Calu3 (cell line): ENCODE results near the gene MACROD1. TPM values are rescaled to one million over a fixed set of nuclear protein-coding genes. Genes with fewer than 3 reads are reported as not detected.

ENCODE experiments used
- Bru-seq: library from RNA; stranded (reverse); fragments of 400-500 nt; gene quantifications from one replicate; lab custom pipeline; 2021; lab: Mats Ljungman, UMichigan
- BruChase-seq, 2 experiments: library from RNA; stranded (reverse); fragments of 400-500 nt; gene quantifications; one replicate each; lab custom pipeline; 2021; lab: Mats Ljungman, UMichigan
- BruUV-seq: library from RNA; stranded (reverse); fragments of 400-500 nt; replicated peaks from 2 replicates; lab custom pipeline; 2021; lab: Mats Ljungman, UMichigan
- CTCF ChIA-PET: fragments of 300-600 bp; sonication (Branson Sonifier 250); formaldehyde crosslinking; loops from one replicate; lab custom pipeline; 2022; ENCODE audit warnings: antibody characterized with exemption; lab: Charles Lee
- DNase-seq: peaks from one replicate; pipeline ENCODE4 v3.0.0; 2022
- H3K27ac Mint-ChIP-seq: one replicate; pipeline ENCODE4 v1.8.0; 2022; ENCODE audit warnings: mixed read lengths; ENCODE audit not compliant: unreplicated experiment
- H3K27me3 Mint-ChIP-seq: one replicate; pipeline ENCODE4 v1.8.0; 2022; ENCODE audit warnings: mixed read lengths; ENCODE audit not compliant: unreplicated experiment
- H3K36me3 Mint-ChIP-seq: one replicate; pipeline ENCODE4 v1.8.0; 2022; ENCODE audit warnings: mild to moderate bottlenecking, moderate library complexity, mixed read lengths; ENCODE audit not compliant: insufficient read depth, unreplicated experiment
- H3K4me1 Mint-ChIP-seq: one replicate; pipeline ENCODE4 v1.8.0; 2022; ENCODE audit warnings: mild to moderate bottlenecking, low read depth, mixed read lengths; ENCODE audit not compliant: unreplicated experiment
- H3K4me3 Mint-ChIP-seq: one replicate; pipeline ENCODE4 v1.8.0; 2022; ENCODE audit warnings: mild to moderate bottlenecking, low read depth, moderate library complexity, mixed read lengths; ENCODE audit not compliant: unreplicated experiment
- H3K9me3 Mint-ChIP-seq: one replicate; pipeline ENCODE4 v1.8.0; 2022; ENCODE audit warnings: low read depth, mixed read lengths; ENCODE audit not compliant: unreplicated experiment
- CTCF ChIP-seq: fragments of 200-600 bp; IDR thresholded peaks from one replicate; pipeline ENCODE4 v1.8.0; 2022; ENCODE audit warnings: antibody characterized with exemption; ENCODE audit not compliant: unreplicated experiment
- intact Hi-C: fragments of 100-400 bp; cut with micrococcal nuclease; formaldehyde crosslinking; loops from one replicate; pipeline ENCODE4 v1.10.0; 2022; ENCODE audit not compliant: unreplicated experiment
- long read RNA-seq: library from polyadenylated mRNA; stranded (forward); transcript quantifications from one replicate; pipeline ENCODE4 v2.0.0, GENCODE V29; 2022
- total RNA-seq: library from RNA; stranded (reverse); gene quantifications from 2 replicates; pipeline ENCODE4 v1.2.3, GENCODE V29; 2022

Gene MACROD1
- total RNA-seq = 35.7 and 38.0 TPM in 2 replicates
- percentile 52 among the genes with signal in this experiment for Bru-seq, nascent RNA
- percentile 75 among the genes with signal in this experiment for BruChase-seq, experiment 1, labeled RNA remaining after a 6-hour chase
- percentile 74 among the genes with signal in this experiment for BruChase-seq, experiment 2, labeled RNA remaining after a 2-hour chase
- long read RNA-seq, transcript MACROD1-201 (11 exons, 1,205 nt) = major isoform, 37 of 61 reads
- long read RNA-seq, partial matches to known transcripts = 4 of 61 reads
- long read RNA-seq, other reads (novel, unspliced or antisense) = 18 of 61 reads

- intact Hi-C loops = no loop called here
- peaks cover 23% of the 10 kb centered on the region for H3K4me1 Mint-ChIP-seq
- CTCF ChIA-PET = interaction anchor here (0.6 to 0.7 kb wide), 4 partner anchors 20 to 280 kb away, joined by 3 to 4 read pairs (median 4); partner anchors contain the start of gene STIP1
- H3K27ac Mint-ChIP-seq = peak within 1 kb of the TSS; percentile 89
- H3K9me3 Mint-ChIP-seq = no peaks in the 10 kb centered on the region
- BruUV-seq = TSS peak; percentile 44
- no peaks in the 10 kb centered on the region for H3K27me3 Mint-ChIP-seq
- peak; percentile 94 for DNase-seq
- no peak for TF ChIP-seq CTCF
- peaks cover 26% of the 10 kb centered on the region for H3K36me3 Mint-ChIP-seq
- H3K4me3 Mint-ChIP-seq = peak within 1 kb of the TSS; percentile 73
These were observed at the start of gene MACROD1 for GRCh38 chr11:64165842-64166635. Gene MACROD1 (minus strand): TSS chr11:64166113. CDS start chr11:64165994, 119 bp downstream.

- Mint-ChIP-seq H3K9me3 (no peaks in the 10 kb centered on the region), H3K36me3 (peaks cover 62% of the 10 kb centered on the region), H3K4me1 (no peaks in the 10 kb centered on the region), H3K27ac (no peak overlapping the region), H3K27me3 (no peaks in the 10 kb centered on the region), H3K4me3 (no peak overlapping the region)
- TF ChIP-seq CTCF = no peak
- DNase-seq = no peak
- intact Hi-C loops = no loop called here
- BruUV-seq = no TSS peak
- CTCF ChIA-PET = interaction anchor here (0.7 kb wide), 1 partner anchor 121 kb away, joined by 5 read pairs; no protein-coding TSS in a partner anchor
These were observed 45.4 kb upstream of the MACROD1 start for GRCh38 chr11:64211181-64211872.

GRCh38 chr11:64210301-64211020, 44.5 kb upstream of the MACROD1 start:
- no peak for TF ChIP-seq CTCF
- CTCF ChIA-PET = interaction anchor here (0.7 kb wide), 1 partner anchor 122 kb away, joined by 5 read pairs; no protein-coding TSS in a partner anchor
- DNase-seq = no peak
- H3K27me3 Mint-ChIP-seq = no peaks in the 10 kb centered on the region
- no peaks in the 10 kb centered on the region for H3K9me3 Mint-ChIP-seq
- H3K4me3 Mint-ChIP-seq = no peak overlapping the region
- intact Hi-C loops = no loop called here
- no peak overlapping the region for H3K27ac Mint-ChIP-seq
- peaks cover 60% of the 10 kb centered on the region for H3K36me3 Mint-ChIP-seq
- H3K4me1 Mint-ChIP-seq = no peaks in the 10 kb centered on the region
- BruUV-seq = no TSS peak

- no peak for TF ChIP-seq CTCF
- Mint-ChIP-seq H3K4me3 (no peak overlapping the region), H3K9me3 (no peaks in the 10 kb centered on the region), H3K4me1 (no peaks in the 10 kb centered on the region), H3K27ac (no peak overlapping the region), H3K27me3 (no peaks in the 10 kb centered on the region), H3K36me3 (peaks cover 62% of the 10 kb centered on the region)
- intact Hi-C loops = no loop called here
- CTCF ChIA-PET = no interaction called here
- no peak for DNase-seq
- no TSS peak for BruUV-seq
These were observed 43.6 kb upstream of the MACROD1 start for GRCh38 chr11:64209563-64209843.
